GM18907 (cell line): ENCODE data around the gene DOCK1.

Experiments used
- ATAC-seq: cut with Tn5 transposase; IDR thresholded peaks from one replicate; pipeline ENCODE4 v1.9.1; 2021; ENCODE audit warnings: mild to moderate bottlenecking, moderate library complexity; ENCODE audit not compliant: unreplicated experiment

Gene DOCK1

DNA sequence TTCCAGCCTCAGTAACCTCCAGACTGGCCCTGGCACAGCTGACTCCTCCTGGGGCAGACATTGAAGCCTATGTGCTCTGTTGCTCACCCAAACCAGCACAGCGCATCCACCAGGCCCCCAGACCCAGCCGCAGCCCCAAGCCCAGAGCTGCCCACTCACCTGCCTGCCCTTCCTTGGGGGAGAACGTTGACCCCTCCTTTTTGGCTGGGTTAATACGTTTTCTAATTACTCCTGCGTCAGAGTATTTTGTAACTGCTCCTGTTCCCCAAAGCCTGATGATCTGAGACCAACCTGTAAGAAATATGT, 536.9 kb downstream of the DOCK1 start:
- no peak for ATAC-seq

GRCh38 chr10:127444155-127444554, 538.9 kb downstream of the DOCK1 start:
- ATAC-seq = no peak

- no peak for ATAC-seq
Observed at GRCh38 chr10:127447197-127447596, 542.0 kb downstream of the DOCK1 start.

DNA sequence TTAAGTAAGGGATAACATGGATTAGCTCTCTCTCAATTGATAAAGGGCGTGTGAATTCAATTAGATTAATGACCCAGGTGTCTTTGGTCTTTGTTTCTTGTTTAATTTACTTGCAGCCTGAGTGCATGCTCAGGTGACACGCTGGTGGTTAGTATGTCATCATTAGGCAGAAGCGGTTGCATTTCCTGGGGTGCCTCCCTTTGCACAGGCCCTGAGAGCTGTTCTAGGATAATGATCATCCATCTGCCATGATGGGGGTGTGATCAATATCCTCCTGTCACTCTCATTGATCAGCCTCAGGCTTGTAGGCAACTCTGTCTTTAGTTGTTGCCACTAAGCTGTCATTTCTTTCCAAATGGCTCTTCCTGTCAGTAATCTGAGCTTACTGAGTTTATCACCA, 544.3 kb downstream of the DOCK1 start:
- ATAC-seq = no peak

GRCh38 chr10:127450644-127451043, 545.4 kb downstream of the DOCK1 start:
- ATAC-seq = no peak

- ATAC-seq = no peak
Observed at GRCh38 chr10:127451628-127452027, 546.4 kb downstream of the DOCK1 start.

GRCh38 chr10:127452568-127452967, 547.3 kb downstream of the DOCK1 start:
- no peak for ATAC-seq

- ATAC-seq = no peak
Observed at GRCh38 chr10:127453706-127454105, 548.5 kb downstream of the DOCK1 start.

DNA sequence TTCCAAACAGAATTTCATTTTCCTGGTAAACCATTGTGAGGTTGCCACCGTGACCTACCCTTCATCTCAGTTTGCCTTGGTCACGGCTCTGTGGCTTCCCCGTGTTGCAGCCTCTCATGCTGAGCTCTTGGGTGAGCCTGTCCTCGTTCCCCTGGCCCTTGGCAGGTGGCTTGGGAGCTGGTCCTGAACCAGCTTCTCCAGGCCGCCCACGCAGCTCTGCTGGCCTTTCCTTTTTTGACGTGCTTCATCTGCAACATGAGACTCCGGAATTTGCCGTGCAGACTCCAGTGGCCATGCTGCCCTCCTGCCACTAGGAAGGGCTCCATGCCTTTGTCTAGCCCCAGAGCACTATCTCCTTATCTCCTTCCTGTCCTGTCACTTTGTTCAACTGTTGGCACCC, 550.9 kb downstream of the DOCK1 start:
- no peak for ATAC-seq

- no peak for ATAC-seq
Observed at GRCh38 chr10:127458016-127458810, 553.0 kb downstream of the DOCK1 start.

DNA sequence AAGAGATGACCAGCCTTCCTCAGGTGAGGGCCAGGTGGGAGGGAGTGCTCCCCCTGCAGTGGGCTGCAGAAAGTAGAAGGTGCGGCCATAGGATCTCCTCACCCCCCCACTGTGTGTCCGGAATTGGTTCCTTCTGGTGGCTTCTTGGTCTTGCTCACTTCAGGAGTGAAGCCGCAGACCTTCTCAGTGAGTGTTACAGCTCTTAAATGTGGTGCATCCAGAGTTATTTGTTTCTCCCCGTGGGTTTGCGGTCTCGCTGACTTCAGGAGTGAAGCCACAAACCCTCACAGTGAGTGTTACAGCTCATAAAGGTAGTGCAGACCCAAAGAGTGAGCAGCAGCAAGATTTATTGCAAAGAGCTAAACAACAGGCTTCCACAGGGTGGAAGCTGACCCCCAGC, 553.6 kb downstream of the DOCK1 start:
- ATAC-seq = no peak

DNA sequence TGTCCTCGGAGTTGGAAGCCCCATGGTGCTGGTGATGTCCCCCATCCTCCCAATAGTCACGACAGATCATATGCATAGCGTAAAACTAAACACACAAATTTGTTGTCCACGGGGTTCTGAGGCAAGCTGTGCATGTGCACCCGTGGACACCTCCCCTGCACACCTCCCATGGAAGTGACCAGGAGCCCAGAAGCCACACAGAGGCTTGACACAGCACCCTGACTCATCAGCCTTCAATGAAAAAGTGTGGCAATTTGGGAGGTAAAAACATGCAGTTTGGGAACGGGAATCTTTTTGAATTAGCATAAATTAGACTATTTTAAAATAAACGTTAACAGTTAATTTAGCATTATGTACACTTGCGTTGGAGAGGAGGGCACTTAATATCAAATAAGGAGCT, 554.7 kb downstream of the DOCK1 start:
- ATAC-seq = no peak

GRCh38 chr10:127462643-127463295, 557.5 kb downstream of the DOCK1 start:
- ATAC-seq = no peak

DNA sequence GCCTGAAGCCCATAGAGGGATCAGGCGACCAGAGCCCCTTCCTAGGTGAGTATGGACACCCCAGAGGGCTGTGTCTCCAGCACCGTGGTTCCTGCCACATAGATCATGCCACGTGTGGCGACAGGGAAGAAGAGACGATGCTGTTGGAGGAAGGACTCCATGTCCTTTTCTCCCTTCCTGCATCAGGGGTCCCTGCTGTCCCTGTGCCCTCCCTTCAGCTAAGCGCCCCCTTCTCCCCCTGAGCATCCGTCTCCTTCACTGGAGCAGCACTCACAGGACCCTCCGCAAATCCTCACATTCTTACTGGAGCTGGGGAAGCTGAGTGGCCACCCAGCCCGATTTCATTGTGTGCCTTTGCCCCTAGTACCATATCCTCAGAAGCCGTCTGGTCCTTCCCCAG, 558.3 kb downstream of the DOCK1 start:
- no peak for ATAC-seq

GRCh38 chr10:127464561-127464960, 559.3 kb downstream of the DOCK1 start:
- no peak for ATAC-seq

DNA sequence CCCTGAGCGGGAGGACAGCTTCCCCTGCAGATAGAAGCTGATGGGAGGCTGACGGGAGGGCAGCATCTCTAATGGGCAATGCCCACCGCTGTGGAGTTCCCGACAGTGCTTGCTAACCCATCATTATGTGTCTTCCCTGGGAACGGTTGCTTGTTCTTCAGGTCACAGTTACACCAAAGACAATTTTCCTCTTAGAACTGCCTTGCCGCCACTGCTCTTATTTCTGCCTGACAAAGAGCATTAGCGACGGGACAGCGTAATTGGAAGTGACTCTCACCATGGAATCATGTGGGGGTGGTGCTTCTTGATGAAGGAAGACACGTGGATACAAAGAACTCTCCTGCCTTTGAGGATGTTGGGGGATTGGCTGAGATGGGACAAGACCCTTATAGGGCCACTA, 562.6 kb downstream of the DOCK1 start:
- ATAC-seq = no peak

DNA sequence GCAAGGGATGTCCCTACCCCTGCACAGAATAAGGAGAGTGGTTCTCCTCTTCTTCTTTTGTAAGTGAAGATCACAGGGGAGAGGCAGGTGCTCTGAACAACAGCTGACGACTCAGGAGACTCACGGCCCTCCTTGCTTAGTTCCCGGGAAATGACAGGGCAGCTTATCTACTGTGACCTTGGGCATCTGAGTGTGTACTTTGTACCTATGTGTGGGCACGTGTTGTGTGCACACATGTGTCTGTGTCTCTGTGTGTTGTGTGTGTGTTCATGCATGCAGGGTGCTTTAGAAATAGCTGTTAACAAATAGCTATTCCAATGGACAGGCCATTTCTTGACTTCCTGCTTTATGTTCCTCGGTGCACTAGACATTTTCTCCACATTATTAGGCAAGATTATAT, 563.4 kb downstream of the DOCK1 start:
- ATAC-seq = no peak

DNA sequence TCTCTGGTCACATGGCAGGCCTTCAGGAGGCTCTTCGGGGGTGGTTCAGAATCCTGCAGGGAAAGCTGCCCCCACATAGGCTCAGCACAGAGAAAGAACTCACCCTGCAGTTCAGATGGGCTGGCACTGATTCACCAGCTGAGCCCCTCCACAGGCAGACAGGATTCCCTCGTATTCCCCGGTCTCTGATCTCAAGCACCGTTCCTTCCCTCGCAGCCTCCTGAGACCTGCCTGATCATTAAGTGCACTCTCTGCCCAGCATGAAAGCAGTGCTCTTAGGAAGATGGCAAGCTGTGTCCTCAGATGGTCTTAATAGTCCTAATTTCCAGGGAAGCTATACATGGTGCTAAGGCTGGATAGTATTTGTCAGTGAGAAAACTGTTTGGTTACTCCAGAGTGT, 565.7 kb downstream of the DOCK1 start:
- no peak for ATAC-seq

DNA sequence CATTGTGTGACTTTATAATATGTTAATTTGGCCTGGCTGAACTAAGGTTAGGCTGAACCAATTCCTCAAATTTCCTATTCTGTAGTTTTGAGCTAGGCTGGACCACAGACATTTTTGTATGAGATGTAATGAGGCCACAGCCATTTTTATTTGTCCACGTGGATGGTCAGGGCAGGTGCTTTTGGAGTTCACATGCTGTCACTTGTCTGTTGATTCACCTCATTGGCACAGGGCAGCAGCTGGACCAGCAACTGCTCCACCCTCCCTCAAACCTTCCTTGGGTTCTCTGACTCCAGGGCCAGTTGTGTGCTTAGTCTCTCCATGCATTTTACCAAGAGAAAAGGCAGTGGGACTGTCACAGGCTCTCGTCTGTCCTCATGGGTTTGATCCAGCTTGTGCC, 567.7 kb downstream of the DOCK1 start:
- ATAC-seq = no peak

DNA sequence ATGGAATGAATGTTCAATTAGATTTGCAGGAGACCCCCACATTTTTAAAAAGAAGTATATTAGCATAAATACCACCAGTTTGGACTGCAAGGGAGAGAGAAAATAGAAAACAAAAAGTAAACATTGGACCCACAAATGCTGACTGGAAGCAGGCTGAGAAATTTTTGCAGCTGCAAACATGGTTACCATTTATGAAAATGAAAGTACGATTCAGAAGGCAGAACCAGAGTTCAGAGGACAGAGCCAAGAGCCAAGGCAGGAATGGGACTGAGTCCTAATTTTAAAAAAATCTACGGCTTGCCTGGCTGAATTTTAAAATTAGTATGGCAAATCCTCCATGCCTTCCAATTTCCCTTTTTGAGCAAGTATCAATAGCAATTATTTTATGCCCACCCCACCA, 569.3 kb downstream of the DOCK1 start:
- no peak for ATAC-seq

DNA sequence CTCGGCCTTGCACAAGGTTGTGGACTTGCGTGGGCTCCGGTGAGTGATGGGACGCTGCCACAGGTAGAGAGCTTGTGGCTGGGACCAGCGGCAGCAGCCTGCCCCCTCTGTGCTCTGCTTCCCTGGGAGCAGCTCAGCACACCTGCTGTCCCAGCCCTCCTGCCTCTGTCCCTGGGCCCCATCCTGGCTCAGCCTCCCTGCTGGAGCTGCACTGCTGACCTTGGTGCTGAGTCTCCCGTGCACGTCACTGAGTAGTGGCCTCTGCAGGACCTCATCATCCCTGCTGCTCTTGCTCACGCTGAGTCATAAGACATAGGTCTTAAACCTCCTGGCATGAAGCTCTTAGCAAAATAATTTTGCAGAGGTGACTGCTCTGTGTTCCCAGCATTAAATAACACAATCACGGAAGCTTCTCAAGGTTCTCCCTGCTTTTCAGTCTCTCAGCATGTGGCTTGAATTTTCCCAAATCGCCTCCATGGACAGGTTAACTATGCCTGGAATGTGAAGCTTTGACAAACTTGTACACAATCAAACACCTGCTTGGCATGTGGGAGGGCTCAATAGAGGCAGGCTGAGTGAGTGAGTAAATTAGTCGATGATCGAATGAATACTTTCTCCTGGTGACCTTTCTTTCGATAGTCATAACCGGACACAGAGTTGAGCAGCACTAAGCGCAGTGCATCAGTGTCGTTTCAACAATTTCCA, 580.1 kb downstream of the DOCK1 start:
- no peak for ATAC-seq

DNA sequence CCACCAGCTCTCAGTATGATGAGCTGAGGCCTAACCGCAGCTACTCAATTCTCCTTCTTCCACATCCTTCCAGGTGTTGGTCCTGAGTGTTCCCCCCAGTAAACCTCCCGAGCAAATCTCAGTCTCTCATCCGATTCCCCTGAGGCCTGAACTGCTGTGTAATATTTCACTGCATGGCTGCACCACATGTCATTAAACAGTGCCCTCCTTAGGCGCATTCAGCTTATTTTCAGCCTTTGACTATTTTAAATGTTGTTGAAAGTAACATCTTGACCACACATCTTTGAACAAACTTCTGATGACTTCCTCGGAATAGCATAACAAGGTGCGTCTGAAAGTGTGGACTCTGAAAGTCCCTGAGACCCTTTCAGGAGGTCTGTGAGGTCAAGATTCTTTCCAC, 581.1 kb downstream of the DOCK1 start:
- no peak for ATAC-seq
